OCI-M2 (cell line): ENCODE data around the gene SELENOO.
"Not testable (repeated sequence)": the region's sequence is repeated elsewhere in the genome, so short reads cannot be mapped to it uniquely, and the experiment has no call there.

Source experiments
- DNase-seq: peaks from one replicate; lab custom pipeline; 2025; ENCODE audit not compliant: unreplicated experiment; lab: John Stamatoyannopoulos, UW

The SELENOO gene

GRCh38 chr22:50198624-50199017, 2.2 kb upstream of the SELENOO start:
- DNase-seq: no peak

- DNase-seq: no peak
Measured at GRCh38 chr22:50199251-50199721, 1.5 kb upstream of the SELENOO start.

DNA sequence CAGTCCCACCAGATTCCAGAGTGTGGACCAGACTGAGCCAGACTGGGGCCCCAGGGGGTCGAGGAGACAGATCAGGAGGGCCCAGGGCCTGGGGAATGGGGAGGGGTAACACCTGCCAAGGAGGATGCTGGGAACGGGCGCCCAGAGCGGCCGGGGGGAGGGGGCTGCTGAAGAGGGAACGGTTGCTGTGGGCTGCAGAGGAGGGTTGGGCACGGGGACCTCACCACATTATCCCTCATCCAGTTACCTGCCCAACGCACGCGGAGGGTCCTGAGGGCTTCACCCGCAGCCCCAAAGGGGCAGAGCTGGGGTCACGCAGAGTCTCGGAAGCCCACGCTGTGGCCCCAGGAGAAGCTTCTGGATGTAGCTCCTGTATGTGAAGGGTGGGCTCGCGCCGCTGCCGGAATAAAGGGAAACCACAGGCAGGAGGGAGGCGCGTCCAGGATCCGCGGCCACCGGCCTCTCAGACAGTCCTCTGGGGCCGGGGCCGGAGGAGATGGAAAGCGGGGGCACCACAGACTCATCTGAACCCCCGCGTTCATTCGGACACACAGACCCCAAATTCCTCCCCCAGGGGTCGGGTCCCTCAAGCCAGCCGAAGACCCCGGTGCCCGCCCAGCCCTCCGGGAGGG, 866 bp upstream of the SELENOO start:
- no peak for DNase-seq

GRCh38 chr22:50201191-50202129, 649 bp downstream of the SELENOO start:
- DNase-seq: no peak

GRCh38 chr22:50202130-50202666, 1.4 kb downstream of the SELENOO start:
- DNase-seq: no peak

- no peak for DNase-seq
Measured at GRCh38 chr22:50203288-50203687, 2.5 kb downstream of the SELENOO start.

GRCh38 chr22:50204571-50204970, 3.8 kb downstream of the SELENOO start:
- DNase-seq: no peak

DNA sequence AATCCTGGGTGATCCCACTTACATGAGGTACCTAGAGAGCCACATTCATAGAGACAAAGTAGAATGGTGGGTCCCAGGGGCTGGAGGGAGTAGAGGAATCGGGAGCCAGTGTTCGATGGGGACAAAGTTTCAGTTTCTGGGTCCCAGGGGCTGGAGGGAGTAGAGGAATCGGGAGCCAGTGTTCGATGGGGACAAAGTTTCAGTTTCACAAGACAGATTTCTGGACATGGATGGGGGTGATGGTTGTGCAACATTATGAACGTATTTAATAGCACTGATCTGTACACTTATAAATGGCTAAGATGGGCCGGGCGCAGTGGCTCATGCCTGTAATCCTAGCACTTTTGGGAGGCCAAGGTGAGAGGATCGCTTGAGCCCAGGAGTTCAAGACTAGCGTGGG, 4.2 kb downstream of the SELENOO start:
- not testable (repeated sequence) for DNase-seq

DNA sequence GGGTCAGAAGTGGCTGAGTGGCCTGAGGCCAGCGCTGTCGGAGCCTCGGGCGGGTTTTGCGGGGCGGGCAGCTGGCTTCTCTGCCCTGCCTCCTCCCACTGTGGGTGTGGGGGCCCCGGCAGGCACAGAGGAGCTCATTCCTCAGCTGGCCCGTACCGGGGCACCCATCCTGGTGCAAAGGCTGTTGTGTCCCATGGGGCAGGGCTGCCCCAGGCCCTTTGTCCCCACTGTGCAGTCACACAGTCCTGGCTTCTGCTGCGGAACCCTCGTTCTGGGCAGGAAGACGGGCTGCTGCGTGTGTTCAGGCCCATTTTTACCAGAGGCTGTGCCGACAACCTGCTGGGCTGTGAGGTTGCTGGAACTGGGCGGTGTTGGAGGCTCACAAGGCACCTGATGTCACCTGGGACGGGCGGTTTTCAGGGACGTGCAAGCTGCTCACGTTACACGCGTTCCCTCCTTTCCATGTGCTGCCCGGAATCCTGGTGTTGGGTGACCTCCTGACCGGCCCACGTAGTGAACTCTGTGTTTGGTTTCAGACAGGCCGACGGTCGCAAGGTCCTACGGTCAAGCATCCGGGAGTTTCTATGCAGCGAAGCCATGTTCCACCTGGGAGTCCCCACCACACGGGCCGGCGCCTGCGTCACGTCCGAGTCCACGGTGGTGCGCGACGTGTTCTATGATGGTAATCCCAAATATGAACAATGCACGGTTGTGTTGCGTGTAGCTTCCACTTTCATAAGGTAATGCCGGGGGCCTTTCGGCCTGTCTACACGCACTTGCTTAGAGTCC, 5.2 kb downstream of the SELENOO start:
- no peak for DNase-seq

DNA sequence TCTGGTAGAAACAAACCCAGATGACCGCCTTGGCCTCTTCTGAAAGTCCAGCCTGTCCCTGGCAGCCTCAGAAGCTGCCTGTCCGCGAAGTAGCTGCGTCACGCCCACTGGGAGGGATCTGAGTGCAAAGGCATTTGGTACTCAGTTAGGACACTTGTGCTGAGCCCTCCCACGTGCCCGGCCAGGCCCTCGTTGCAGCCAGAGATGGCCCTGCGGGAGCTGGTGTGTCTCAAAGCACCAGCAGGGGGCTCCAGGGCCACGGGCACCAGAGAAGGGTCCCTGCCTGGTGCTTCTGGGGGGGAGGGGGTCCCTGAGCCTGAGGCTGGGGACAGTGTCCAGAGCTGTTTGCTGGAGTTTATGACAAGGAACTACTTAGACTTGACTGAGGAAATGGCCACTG, 5.8 kb downstream of the SELENOO start:
- no peak for DNase-seq

DNA sequence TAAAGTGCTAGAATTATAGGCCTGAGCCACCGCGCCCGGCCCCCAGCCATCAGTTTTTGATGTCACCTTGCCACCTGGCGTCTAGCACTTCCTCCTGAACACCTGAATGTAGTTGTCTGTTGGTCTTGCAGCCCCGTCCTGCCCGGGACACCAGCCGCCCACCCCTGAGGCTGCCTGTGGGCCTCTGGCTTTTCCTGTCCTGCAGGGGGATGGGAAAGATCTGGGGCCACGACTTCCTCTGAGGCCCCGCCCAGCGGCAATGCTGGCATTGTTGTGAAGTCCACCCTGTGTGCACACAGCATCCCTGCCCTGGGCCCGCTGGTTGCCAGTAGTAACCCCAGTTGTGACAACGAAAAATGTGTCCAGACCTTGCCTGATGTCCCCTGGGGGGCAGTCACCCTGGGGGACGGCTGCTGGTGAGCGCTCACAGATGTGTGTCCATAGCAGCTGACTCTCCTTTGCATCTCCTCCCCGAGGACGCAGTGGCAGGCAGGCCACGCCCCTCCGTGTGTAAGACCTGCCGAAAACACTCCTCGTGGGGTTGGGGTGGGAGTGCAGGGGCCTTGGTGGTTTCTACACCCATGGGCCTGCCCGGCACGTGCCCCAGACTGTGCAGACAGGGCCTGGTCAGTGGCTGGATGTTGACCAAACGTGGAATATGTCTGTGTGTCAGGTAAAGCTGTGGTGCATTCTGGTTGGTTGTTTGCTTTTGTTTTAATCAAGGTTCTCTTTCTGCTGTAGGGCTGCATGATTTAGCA, 6.8 kb downstream of the SELENOO start:
- no peak for DNase-seq

DNA sequence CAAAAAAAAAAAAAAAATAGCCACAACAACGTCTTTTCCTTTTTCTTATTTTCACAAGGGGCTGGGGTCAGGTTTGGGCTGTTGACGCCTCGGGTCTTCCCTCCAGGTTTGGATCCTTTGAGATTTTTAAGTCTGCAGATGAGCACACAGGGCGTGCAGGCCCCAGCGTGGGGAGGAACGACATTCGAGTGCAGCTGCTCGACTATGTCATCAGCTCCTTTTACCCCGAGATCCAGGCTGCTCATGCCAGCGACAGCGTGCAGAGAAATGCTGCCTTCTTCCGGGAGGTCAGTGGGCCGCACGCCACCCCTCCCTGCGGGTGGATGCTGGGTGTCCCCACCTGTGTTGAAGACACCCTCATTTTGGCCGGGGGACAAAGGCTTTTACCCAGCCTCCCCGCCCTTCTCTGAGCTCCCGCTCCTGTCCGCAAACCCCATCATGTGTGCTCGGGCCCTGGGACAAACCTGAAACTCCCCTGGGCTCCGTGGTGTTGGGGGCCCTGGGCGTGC, 7.7 kb downstream of the SELENOO start:
- no peak for DNase-seq

DNA sequence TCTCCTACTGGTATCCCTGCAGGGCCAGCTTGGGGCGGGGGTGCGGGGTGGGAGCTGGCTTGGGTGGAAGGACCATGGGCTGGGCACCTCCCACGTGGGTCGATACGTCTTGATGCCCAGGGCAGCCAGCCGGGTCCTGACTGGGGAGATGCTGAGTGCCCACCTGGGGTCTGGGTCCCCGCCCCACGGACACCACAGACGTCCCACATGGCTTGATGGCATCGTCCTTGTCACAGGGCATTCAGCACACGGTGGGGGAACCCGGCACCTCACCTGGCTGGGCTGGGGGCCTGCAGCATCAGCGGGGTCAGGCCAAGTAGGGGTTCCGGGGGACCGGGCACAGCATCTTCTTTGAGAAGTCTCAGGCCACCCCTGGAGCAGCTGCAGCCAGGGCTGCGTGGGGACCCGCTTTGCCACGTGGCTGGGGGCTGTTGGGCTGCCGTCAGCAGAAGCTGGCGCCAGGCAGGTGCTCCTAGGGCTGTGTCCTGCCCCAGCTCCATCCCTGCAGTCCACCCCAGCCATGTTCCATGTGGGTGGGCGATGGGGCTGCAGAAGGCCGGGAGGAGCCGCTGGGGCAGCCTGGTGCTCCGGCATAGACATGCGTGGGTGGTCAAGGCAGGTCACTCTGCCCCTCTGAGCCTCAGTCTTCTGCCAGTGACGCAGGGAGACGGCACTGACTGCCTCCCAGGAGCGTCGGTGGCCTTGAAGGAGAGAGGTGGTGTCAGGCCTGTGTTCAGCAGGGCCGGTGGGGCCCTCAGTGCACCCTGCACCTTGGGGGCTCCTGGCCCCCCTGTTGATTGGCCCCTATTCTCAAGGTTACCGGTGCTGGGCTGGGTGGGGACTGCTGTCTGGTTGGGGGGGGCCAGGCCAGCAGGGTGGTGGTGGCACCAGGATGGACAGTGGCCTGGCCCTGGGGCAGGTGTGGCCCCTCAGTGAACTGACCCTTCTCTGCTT, 8.4 kb downstream of the SELENOO start:
- no peak for DNase-seq

- no peak for DNase-seq
Measured at GRCh38 chr22:50209893-50210292, 9.1 kb downstream of the SELENOO start.

DNA sequence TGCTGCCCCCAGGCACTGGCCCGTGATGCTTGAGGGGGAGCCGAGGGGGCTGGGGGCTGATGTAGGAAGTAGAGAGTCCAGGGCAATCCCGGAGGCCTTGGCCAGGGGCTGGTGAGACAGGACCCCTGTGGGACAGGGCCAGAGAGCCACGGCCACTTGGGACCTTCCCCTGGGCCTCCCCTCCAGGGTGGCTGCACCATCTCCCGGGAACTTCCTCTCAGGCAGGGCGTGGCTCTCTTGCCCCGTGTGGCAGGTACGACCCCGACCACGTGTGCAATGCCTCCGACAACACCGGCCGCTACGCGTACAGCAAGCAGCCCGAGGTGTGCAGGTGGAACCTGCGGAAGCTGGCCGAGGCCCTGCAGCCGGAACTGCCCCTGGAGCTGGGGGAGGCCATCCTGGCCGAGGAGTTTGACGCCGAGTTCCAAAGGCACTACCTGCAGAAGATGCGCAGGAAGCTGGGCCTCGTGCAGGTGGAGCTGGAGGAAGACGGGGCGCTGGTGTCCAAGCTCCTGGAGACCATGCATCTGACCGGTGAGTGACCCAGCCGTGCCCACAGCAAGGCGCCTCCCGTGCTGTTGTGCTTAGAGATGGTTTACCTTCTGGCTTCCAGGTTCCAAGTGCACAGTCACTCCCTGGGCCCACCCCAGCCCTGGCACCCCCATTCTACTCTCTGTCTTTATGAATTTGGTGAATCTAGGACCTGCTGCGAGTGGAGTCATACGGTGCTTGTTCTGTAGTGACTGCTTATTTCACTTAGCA, 9.7 kb downstream of the SELENOO start:
- no peak for DNase-seq

DNA sequence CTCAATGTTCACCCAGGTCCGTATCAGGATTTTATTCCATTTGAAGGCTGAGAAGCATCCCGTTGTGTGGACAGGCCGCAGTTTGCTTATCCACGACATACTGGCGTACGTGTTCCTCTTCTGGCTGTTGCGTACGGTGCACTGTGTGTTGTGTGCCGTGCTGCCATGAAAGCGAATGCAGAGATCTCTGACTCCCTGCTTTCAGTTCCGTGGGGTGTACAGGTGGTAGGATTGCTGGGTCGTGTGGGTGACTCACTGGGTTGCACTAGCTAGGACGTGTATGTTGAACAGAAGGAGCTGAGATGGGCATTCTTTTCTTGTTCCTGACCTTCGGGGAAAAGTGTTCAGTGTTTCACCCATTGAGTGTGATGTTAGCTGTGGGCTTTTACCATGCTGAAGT, 10.3 kb downstream of the SELENOO start:
- no peak for DNase-seq

- no peak for DNase-seq
Measured at GRCh38 chr22:50213263-50213662, 12.5 kb downstream of the SELENOO start.

DNA sequence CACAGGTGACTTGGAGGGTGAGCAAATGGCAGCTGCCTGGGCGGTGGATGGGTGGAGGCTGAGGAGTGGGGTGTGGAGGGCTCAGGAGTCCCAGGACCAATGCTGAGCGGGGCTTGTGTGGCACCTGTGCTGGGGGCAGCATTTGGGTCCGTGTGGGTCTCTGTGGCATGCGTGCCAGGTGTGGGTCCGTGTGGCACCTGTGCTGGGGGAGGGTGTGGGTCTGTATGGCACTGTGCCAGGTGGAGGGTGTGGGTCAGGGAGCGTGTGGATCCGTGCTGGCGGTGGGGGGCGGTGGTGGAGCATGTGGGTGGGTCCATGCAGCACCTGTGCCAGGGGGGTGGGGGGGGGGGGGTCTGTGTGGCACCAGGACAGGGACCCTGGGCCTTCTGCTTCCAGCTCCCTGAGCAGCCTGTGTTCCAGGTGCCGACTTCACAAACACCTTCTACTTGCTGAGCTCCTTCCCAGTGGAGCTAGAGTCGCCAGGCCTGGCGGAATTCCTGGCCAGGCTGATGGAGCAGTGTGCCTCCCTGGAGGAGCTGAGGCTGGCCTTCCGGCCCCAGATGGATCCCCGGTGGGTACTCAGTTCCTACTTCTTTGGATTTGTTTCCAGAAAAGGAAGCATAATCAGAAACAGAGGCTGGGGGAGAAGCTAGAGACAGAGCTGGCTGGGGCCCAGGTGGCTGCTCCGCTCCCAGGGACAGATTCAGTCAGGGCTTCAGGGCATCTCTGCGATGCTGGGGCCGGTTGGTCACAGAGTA, 14.7 kb downstream of the SELENOO start:
- no peak for DNase-seq
